Pancreas (tissue), 10 donors: Measurements from ENCODE around the gene CROCC2. TPM values are rescaled to one million over a fixed set of nuclear protein-coding genes. Genes with fewer than 3 reads are reported as not detected.

ENCODE experiments used
- ATAC-seq, 4 donors: fragments of 200-7000 bp; cut with Tn5 transposase; one replicate each; pipeline versions ENCODE4 v1.8.0 to v1.9.1; 2020; ENCODE audit warnings: mild to moderate bottlenecking in 4 of 4, moderate library complexity in 4 of 4
- DNase-seq, 6 donors: peaks; one replicate each; pipeline ENCODE4 v3.0.0-alpha.2; 2020
- FAIRE-seq: peaks from 2 replicates; lab custom pipeline; 2012; peaks lifted over from hg19 to GRCh38; lab: Jason Lieb, UNC
- H3K27ac ChIP-seq, 4 donors: fragments of 200-600 bp; sonication (generic); 1 replicate in 3 of 4; 2 replicates in 1 of 4; pipeline versions ENCODE4 v1.5.0 to v1.8.0; 2020
- H3K27me3 ChIP-seq, 4 donors: fragments of 200-600 bp; one replicate each; pipeline ENCODE4 v1.8.0; 2021
- H3K36me3 ChIP-seq, 3 donors: fragments of 200-600 bp; sonication (generic) in 1 of 3; one replicate each; pipeline versions ENCODE4 v1.5.0 to v1.8.0; 2020 to 2021
- H3K4me1 ChIP-seq, 3 donors: fragments of 200-600 bp; one replicate each; pipeline ENCODE4 v1.8.0; 2021
- H3K4me3 ChIP-seq, 4 donors: fragments of 200-600 bp; sonication (generic) in 2 of 4; one replicate each; pipeline versions ENCODE4 v1.5.0 to v1.8.0; 2020 to 2021
- H3K9me3 ChIP-seq, 4 donors: fragments of 200-600 bp; one replicate each; pipeline ENCODE4 v1.8.0; 2021
- CTCF ChIP-seq, 4 donors: fragments of 200-600 bp; sonication (generic) in 3 of 4; IDR thresholded peaks; one replicate each; pipeline versions ENCODE4 v1.5.0 to v1.8.0; 2021; ENCODE audit warnings: antibody characterized with exemption in 4 of 4
- WGBS, 2 donors: extraction: QIAGEN DNeasy Blood & Tissue Kit; methylation state at CpG; one replicate each; pipeline ENCODE4 v1.1.7; 2013; 5-methylcytosine and 5-hydroxymethylcytosine counted together
- intact Hi-C, 3 donors: fragments of 100-400 bp; cut with DNase I; formaldehyde crosslinking; loops; one replicate each; pipeline versions ENCODE4 v1.11.1 to v1.14.2; 2022
- polyA plus RNA-seq, 2 donors: library from polyadenylated mRNA; stranded (reverse); fragments of 200-250 nt; gene quantifications; one replicate each; pipeline ENCODE4 v1.2.3, GENCODE V29; 2013
- total RNA-seq, 6 donors: library from RNA; stranded (reverse); fragmentation: NEBNext Ultra II Directional in 4 of 6; extraction: Animal tissue kit (Norgen Biotek cat#: 25700) in 4 of 6; gene quantifications; one replicate each; pipeline versions ENCODE4 v1.2.1 to v1.2.4, GENCODE V29; 2021 to 2023
- donor health status: healthy with polysubstance abuse.
- donor health status: DM: no; HTN: no; CAD: no; lungs with moderate emphysema.
- donor health status: DM: no; HTN: no; CAD: no.
- donor health status: control.
- donor health status: control.
- donor health status: Bipolar disorder and iron deficiency.
- donor health status: DM: yes; HTN: yes; CAD: no.
- donor health status: DM: no; HTN: no; CAD: no.
- donor health status: DM: no; HTN: no; CAD: no.
- donor health status: DM: yes; HTN: yes; CAD: no.

CROCC2 gene
- total and polyA plus RNA-seq, 8 donors: 0.04 to 0.05 (median 0.04) TPM; not detected in 5

GRCh38 chr2:240951045-240951594, 45.0 kb downstream of the CROCC2 start:
- Histone ChIP-seq H3K27ac (no peak overlapping the region), H3K4me3 (no peak overlapping the region), H3K36me3 (no peaks in the 10 kb centered on the region), H3K27me3 (no peaks in the 10 kb centered on the region), H3K9me3 (no peaks in the 10 kb centered on the region), H3K4me1 (no peaks in the 10 kb centered on the region)
- ATAC-seq: no peak
- intact Hi-C loops: no loop called here
- DNase-seq: peak in 1 of 6 donors; percentile 2
- WGBS, 2 donors: 67 to 68% methylated on average over 3 of the region's 3 CpGs
- TF ChIP-seq CTCF (IDR thresholded peaks at IDR 0.05): no peak
- FAIRE-seq: no peak

GRCh38 chr2:240952496-240953246, 46.5 kb downstream of the CROCC2 start:
- DNase-seq (peak in 3 of 6 donors; percentile 6 to 21 (median 8)), FAIRE-seq (no peak), ATAC-seq (no peak)
- H3K4me3 ChIP-seq: no peak overlapping the region
- no peak overlapping the region for H3K27ac ChIP-seq
- no peak for TF ChIP-seq CTCF (IDR thresholded peaks at IDR 0.05)
- intact Hi-C loops: no loop called here
- H3K4me1 ChIP-seq: no peaks in the 10 kb centered on the region
- H3K9me3 ChIP-seq: no peaks in the 10 kb centered on the region
- 56 to 65% methylated on average over 14 of the region's 14 CpGs for WGBS, 2 donors
- H3K36me3 ChIP-seq: no peaks in the 10 kb centered on the region
- H3K27me3 ChIP-seq: no peaks in the 10 kb centered on the region

- no peak overlapping the region for H3K4me3 ChIP-seq
- DNase-seq: peak in 3 of 6 donors; percentile 2 to 32 (median 7)
- no peak for FAIRE-seq
- no peaks in the 10 kb centered on the region for H3K27me3 ChIP-seq
- no peaks in the 10 kb centered on the region for H3K4me1 ChIP-seq
- ATAC-seq: no peak
- H3K27ac ChIP-seq: no peak overlapping the region
- TF ChIP-seq CTCF (IDR thresholded peaks at IDR 0.05): no peak
- intact Hi-C loops: no loop called here
- 66 to 68% methylated on average over 14 of the region's 14 CpGs for WGBS, 2 donors
- no peaks in the 10 kb centered on the region for H3K9me3 ChIP-seq
- H3K36me3 ChIP-seq: no peaks in the 10 kb centered on the region
Observed at GRCh38 chr2:240953426-240954410, 47.6 kb downstream of the CROCC2 start.

GRCh38 chr2:240954436-240955305, 48.5 kb downstream of the CROCC2 start:
- no peaks in the 10 kb centered on the region for H3K27me3 ChIP-seq
- no peak for TF ChIP-seq CTCF (IDR thresholded peaks at IDR 0.05)
- no peaks in the 10 kb centered on the region for H3K36me3 ChIP-seq
- intact Hi-C loops: no loop called here
- no peak overlapping the region for H3K4me3 ChIP-seq
- WGBS, 2 donors: 53 to 59% methylated on average over 15 of the region's 15 CpGs
- no peak for FAIRE-seq
- H3K4me1 ChIP-seq: no peaks in the 10 kb centered on the region
- no peak overlapping the region for H3K27ac ChIP-seq
- H3K9me3 ChIP-seq: no peaks in the 10 kb centered on the region
- peak in 2 of 6 donors; percentile 5 to 6 for DNase-seq
- no peak for ATAC-seq
